Fibroblast of villous mesenchyme (primary cell): Measurements from ENCODE around the gene SPDYE2B. TPM values are rescaled to one million over a fixed set of nuclear protein-coding genes. Genes with fewer than 3 reads are reported as not detected.
A peak's percentile ranks its signal among the peaks of the same experiment; 100 is the strongest.
"Not testable (repeated sequence)": the region's sequence is repeated elsewhere in the genome, so short reads cannot be mapped to it uniquely, and the experiment has no call there.

Experiments
- DNase-seq: peaks from one replicate; pipeline ENCODE4 v3.0.0-alpha.2; 2010; ENCODE audit warnings: low read depth
- H3K4me3 ChIP-seq: 2 replicates; pipeline ENCODE4 v1.5.1; 2011; ENCODE audit warnings: low read depth, mild to moderate bottlenecking, low read length
- total RNA-seq: library from RNA; depleted of rRNA; stranded (reverse); fragments of >200 nt; gene quantifications from 2 replicates; pipeline ENCODE4 v1.2.3, GENCODE V29; 2012

SPDYE2B gene
- not detected in 2 replicates for total RNA-seq

- not testable (repeated sequence) for H3K4me3 ChIP-seq, DNase-seq
These were observed at the start of gene SPDYE2B for GRCh38 chr7:102649924-102650323. TSS of gene SPDYE2B (plus strand) at chr7:102650319. CDS start at chr7:102652349, 2,030 bp downstream.

- not testable (repeated sequence) for DNase-seq, H3K4me3 ChIP-seq
These were observed 47.8 kb upstream of the SPDYE2B start for GRCh38 chr7:102602317-102602716.

- not testable (repeated sequence) for H3K4me3 ChIP-seq, DNase-seq
These were observed 45.5 kb upstream of the SPDYE2B start for GRCh38 chr7:102604431-102605145.

GRCh38 chr7:102606848-102607247, 43.3 kb upstream of the SPDYE2B start:
- DNase-seq, H3K4me3 ChIP-seq: not testable (repeated sequence)

GRCh38 chr7:102609734-102610133, 40.4 kb upstream of the SPDYE2B start:
- DNase-seq, H3K4me3 ChIP-seq: not testable (repeated sequence)

- DNase-seq, H3K4me3 ChIP-seq: not testable (repeated sequence)
These were observed 39.7 kb upstream of the SPDYE2B start for GRCh38 chr7:102610441-102610840.

- H3K4me3 ChIP-seq, result not testable (repeated sequence)
These were observed 39.0 kb upstream of the SPDYE2B start for GRCh38 chr7:102611013-102611674.

GRCh38 chr7:102611675-102612325, 38.3 kb upstream of the SPDYE2B start:
- peak overlapping the region; percentile 2 for H3K4me3 ChIP-seq
- peak; percentile 10 for DNase-seq

More at GRCh38 chr7:102611013-102611674, 39.0 kb upstream of the SPDYE2B start:
- not testable (repeated sequence) for DNase-seq

GRCh38 chr7:102613575-102614345, 36.4 kb upstream of the SPDYE2B start:
- not testable (repeated sequence) for DNase-seq, H3K4me3 ChIP-seq

GRCh38 chr7:102614346-102614697, 35.8 kb upstream of the SPDYE2B start:
- H3K4me3 ChIP-seq, DNase-seq: not testable (repeated sequence)

GRCh38 chr7:102614873-102615272, 35.2 kb upstream of the SPDYE2B start:
- H3K4me3 ChIP-seq, DNase-seq: not testable (repeated sequence)

- H3K4me3 ChIP-seq, DNase-seq: not testable (repeated sequence)
These were observed 34.2 kb upstream of the SPDYE2B start for GRCh38 chr7:102615930-102616329.

GRCh38 chr7:102616507-102617125, 33.5 kb upstream of the SPDYE2B start, which contains the start of gene RASA4:
TSS of gene RASA4 (minus strand) at chr7:102616756. CDS start at chr7:102616689, 67 bp downstream.
- peak; percentile 0 for DNase-seq
- H3K4me3 ChIP-seq, result peak within 1 kb of the TSS; percentile 48

GRCh38 chr7:102618122-102618521, 32.0 kb upstream of the SPDYE2B start:
- H3K4me3 ChIP-seq, DNase-seq: not testable (repeated sequence)

- not testable (repeated sequence) for H3K4me3 ChIP-seq, DNase-seq
These were observed 22.7 kb upstream of the SPDYE2B start for GRCh38 chr7:102627271-102627904.

- not testable (repeated sequence) for H3K4me3 ChIP-seq, DNase-seq
These were observed 19.5 kb upstream of the SPDYE2B start for GRCh38 chr7:102630622-102631021.

- DNase-seq, H3K4me3 ChIP-seq: not testable (repeated sequence)
These were observed 15.8 kb upstream of the SPDYE2B start for GRCh38 chr7:102634299-102634698.

GRCh38 chr7:102635354-102635753, 14.8 kb upstream of the SPDYE2B start:
- not testable (repeated sequence) for DNase-seq, H3K4me3 ChIP-seq
